GM12873 (cell line): ENCODE measurements around the gene SPACA4.

Source experiments
- TF ChIP-seq, protein P1 (sequence below): IDR thresholded peaks from 2 replicates; pipeline ENCODE4 v1.5.1; 2012; ENCODE audit warnings: low read depth, mild to moderate bottlenecking, moderate library complexity, low read length, control low read depth; ENCODE audit not compliant: insufficient read depth; ENCODE audit errors: missing control alignments

SPACA4 gene, protein sequence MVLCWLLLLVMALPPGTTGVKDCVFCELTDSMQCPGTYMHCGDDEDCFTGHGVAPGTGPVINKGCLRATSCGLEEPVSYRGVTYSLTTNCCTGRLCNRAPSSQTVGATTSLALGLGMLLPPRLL

DNA sequence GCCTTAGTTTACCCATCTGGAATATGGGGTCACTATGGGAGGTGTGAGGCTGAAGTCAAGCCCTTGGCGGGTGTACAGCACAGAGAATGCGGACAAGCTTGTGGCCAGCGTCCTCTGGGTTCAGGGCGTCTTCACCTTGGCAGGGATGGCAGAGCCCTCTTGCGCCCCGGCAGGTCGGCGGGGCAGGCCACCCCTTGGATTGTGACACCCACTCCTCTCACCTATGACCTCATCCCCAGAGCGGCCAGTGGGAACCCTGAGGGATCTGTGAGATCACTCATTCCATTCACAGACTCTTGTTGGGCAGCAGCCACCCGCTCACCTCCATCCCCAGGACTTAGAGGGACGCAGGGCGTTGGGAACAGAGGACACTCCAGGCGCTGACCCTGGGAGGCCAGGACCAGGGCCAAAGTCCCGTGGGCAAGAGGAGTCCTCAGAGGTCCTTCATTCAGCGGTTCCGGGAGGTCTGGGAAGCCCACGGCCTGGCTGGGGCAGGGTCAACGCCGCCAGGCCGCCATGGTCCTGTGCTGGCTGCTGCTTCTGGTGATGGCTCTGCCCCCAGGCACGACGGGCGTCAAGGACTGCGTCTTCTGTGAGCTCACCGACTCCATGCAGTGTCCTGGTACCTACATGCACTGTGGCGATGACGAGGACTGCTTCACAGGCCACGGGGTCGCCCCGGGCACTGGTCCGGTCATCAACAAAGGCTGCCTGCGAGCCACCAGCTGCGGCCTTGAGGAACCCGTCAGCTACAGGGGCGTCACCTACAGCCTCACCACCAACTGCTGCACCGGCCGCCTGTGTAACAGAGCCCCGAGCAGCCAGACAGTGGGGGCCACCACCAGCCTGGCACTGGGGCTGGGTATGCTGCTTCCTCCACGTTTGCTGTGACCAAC lies at the start of gene SPACA4:
TSS of gene SPACA4 (plus strand) at position 280 of the 896 bp plus-strand sequence. CDS start at position 517, 237 bp downstream.
- TF ChIP-seq, protein P1, sequence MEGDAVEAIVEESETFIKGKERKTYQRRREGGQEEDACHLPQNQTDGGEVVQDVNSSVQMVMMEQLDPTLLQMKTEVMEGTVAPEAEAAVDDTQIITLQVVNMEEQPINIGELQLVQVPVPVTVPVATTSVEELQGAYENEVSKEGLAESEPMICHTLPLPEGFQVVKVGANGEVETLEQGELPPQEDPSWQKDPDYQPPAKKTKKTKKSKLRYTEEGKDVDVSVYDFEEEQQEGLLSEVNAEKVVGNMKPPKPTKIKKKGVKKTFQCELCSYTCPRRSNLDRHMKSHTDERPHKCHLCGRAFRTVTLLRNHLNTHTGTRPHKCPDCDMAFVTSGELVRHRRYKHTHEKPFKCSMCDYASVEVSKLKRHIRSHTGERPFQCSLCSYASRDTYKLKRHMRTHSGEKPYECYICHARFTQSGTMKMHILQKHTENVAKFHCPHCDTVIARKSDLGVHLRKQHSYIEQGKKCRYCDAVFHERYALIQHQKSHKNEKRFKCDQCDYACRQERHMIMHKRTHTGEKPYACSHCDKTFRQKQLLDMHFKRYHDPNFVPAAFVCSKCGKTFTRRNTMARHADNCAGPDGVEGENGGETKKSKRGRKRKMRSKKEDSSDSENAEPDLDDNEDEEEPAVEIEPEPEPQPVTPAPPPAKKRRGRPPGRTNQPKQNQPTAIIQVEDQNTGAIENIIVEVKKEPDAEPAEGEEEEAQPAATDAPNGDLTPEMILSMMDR: no peak

DNA sequence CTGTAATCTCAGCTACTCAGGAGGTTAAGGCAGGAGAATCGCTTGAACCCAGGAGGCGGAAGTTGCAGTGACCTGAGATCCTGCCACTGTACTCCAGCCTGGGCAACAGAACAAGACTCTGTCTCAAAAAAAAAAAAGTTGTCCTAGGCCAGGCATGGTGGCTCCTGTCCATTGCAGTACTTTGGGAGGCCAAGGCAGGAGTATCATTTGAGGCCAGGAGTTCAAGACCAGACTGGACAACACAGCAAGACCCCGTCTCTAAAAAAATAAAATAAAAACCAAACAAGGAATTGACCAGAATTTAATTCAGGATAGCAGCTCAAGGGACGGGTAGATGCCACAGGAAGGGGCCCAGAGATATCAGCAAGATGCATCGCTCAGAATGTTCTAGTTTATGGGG lies 49.7 kb upstream of the SPACA4 start:
- TF ChIP-seq, protein P1: no peak

DNA sequence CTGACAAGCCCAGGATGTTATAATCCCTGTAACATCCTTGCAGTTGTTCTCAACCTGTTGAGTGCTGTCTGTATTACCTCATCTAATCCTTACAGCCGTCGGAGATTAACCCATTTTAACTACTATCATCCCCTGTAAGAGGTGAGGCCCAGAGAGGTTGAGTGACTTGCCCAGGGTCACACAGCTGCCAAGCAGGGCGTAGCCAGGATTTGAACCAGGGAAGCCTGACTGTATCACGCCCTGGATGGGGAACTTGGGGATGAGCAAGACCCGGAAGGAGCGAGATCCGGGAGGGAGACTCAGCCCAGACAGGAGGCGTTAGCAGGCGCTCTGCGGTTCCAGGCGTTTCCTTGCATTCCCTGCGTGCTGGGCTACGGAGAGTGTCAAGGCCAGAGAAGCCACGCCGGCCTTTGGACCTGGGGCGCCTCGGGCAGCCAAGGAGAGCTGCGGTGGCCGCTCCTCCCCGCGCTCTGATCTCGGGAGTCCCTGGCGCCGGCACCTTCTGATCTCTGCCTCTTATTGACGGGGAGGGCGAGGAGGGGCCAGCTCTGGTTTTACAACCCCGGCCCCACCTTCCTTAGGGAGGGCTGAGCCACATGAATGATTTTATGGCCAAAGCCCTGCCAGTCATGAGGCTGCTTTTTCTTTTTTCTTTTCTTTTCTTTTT lies 48.4 kb upstream of the SPACA4 start:
- TF ChIP-seq, protein P1: no peak

DNA sequence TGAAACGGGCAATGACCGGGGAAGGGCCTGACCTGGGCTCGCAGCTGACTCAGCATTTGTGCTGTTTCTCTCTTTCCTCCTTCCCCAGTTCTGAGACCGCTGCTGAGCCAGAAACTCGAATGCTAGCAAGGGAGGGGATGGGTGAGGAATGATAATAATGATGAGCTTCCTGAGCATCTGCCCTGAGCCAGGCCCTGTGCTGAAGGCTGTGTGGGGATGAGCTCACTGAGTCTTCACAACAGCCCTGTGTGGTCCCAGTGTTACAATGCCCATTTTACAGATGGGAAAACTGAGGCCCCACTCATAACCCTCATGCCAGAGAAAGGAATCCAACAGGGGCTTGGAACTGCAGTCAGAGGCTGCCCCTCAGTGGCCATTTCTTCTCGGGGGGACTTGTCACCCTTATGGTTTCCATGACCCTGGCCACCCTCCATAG lies 46.4 kb upstream of the SPACA4 start:
- TF ChIP-seq, protein P1: no peak

DNA sequence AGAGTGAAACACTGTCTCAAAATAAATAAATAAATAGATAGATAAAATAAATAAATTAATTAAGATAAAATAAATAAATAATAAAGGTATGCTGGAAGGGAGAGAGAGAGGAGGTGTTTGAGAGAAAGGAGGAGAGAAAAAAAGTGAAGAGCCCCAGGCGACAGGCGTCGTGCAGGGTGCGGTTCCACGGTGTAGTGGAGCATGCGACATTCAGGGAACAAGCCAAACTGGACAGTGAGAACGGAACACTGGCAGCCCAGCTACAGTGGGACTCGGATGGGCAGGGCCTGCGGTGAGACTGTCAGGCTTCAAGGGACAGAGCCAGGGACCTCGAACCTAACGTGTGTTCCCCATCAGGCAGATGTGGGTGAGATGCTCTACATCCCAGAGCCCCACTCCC lies 45.1 kb upstream of the SPACA4 start:
- TF ChIP-seq, protein P1: no peak

DNA sequence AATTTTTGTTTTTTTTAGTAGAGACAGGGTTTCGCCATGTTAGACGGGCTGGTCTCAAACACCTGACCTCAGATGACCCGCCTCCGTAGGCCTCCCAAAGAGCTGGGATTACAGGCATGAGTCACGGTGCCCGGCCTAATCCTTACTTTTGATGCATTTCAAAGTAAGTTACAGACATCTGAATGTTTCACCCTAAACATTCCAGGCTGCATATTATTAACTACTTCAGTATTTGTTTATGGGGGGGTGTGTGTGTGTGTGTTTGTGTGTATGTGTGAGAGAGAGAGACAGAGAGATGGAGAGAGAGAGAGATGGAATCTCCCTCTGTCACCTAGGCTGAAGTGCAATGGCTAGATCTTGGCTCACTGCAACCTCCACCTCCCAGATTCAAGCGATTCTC lies 41.5 kb upstream of the SPACA4 start:
- TF ChIP-seq, protein P1: no peak

DNA sequence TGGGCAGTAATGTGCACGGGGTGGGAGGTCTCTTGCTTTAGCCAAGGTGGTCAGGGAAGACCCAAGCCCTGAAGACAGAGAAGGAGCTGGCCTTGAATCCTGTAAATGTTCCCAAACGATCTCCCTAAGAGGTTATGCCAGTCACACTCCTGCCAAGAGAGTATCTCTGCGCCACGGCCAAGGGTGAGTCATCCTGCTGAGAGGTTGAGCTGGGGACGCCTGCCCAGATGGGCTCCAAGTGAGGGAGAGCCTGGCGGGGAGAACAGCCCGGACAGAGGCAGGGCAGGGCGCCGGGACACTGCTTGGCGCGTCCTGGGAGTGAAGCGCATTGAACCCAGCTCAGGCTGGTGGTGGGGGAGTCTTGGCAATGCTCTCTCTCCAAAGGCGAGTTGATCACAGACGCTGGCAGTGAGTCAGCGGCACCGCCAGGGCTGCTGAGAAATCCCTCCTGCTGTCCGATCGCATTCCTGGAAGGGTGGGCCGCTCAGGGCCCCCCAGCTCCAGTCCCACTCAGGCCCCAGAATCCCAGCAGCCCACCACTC lies 38.1 kb upstream of the SPACA4 start:
- TF ChIP-seq, protein P1: no peak
